ENCODE data around the gene GABRB1. TPM values are rescaled to one million over a fixed set of nuclear protein-coding genes. Genes with fewer than 3 reads are reported as not detected.

GABRB1 gene
- total RNA-seq, 1 experiment from 2014 or later = 1.5 TPM

GRCh38 chr4:47045261-47045660, 13.9 kb downstream of the GABRB1 start:
- no peak for DNase-seq (ENCODE audit: low read depth)

GRCh38 chr4:47049347-47049746, 18.0 kb downstream of the GABRB1 start:
- no peak for DNase-seq (ENCODE audit: low read depth)

GRCh38 chr4:47050761-47051725, 19.7 kb downstream of the GABRB1 start:
- no peak for DNase-seq (ENCODE audit: low read depth)

GRCh38 chr4:47053485-47053884, 22.1 kb downstream of the GABRB1 start:
- no peak for DNase-seq (ENCODE audit: low read depth)

GRCh38 chr4:47054130-47054529, 22.8 kb downstream of the GABRB1 start:
- no peak for DNase-seq (ENCODE audit: low read depth)

GRCh38 chr4:47057991-47058390, 26.6 kb downstream of the GABRB1 start:
- no peak for DNase-seq (ENCODE audit: low read depth)

- no peak for DNase-seq (ENCODE audit: low read depth)
These were observed 29.2 kb downstream of the GABRB1 start for GRCh38 chr4:47060561-47060960.

- peak; percentile 72 for DNase-seq (ENCODE audit: low read depth)
These were observed 30.1 kb downstream of the GABRB1 start for GRCh38 chr4:47061435-47061834.

GRCh38 chr4:47065051-47065481, 33.7 kb downstream of the GABRB1 start:
- DNase-seq (ENCODE audit: low read depth) = no peak

- peak; percentile 73 for DNase-seq (ENCODE audit: low read depth)
These were observed 37.6 kb downstream of the GABRB1 start for GRCh38 chr4:47068986-47069385.

GRCh38 chr4:47071901-47072341, 40.6 kb downstream of the GABRB1 start:
- peak; percentile 80 for DNase-seq (ENCODE audit: low read depth)

GRCh38 chr4:47073647-47074046, 42.3 kb downstream of the GABRB1 start:
- peak; percentile 36 for DNase-seq (ENCODE audit: low read depth)

- DNase-seq (ENCODE audit: low read depth) = no peak
These were observed 43.4 kb downstream of the GABRB1 start for GRCh38 chr4:47074816-47075215.

GRCh38 chr4:47075262-47075661, 43.9 kb downstream of the GABRB1 start:
- DNase-seq (ENCODE audit: low read depth) = peak; percentile 64

- no peak for DNase-seq (ENCODE audit: low read depth)
These were observed 44.6 kb downstream of the GABRB1 start for GRCh38 chr4:47075919-47076318.

GRCh38 chr4:47084111-47084510, 52.7 kb downstream of the GABRB1 start:
- DNase-seq (ENCODE audit: low read depth) = no peak

- no peak for DNase-seq (ENCODE audit: low read depth)
These were observed 53.4 kb downstream of the GABRB1 start for GRCh38 chr4:47084795-47085194.

GRCh38 chr4:47088298-47088697, 56.9 kb downstream of the GABRB1 start:
- no peak for DNase-seq (ENCODE audit: low read depth)

GRCh38 chr4:47095884-47096283, 64.5 kb downstream of the GABRB1 start:
- no peak for DNase-seq (ENCODE audit: low read depth)

GRCh38 chr4:47101453-47101852, 70.1 kb downstream of the GABRB1 start:
- DNase-seq (ENCODE audit: low read depth) = no peak

GRCh38 chr4:47104986-47105385, 73.6 kb downstream of the GABRB1 start:
- peak; percentile 14 for DNase-seq (ENCODE audit: low read depth)

- peak; percentile 39 for DNase-seq (ENCODE audit: low read depth)
These were observed 75.2 kb downstream of the GABRB1 start for GRCh38 chr4:47106561-47106960.

GRCh38 chr4:47109379-47109778, 78.0 kb downstream of the GABRB1 start:
- DNase-seq (ENCODE audit: low read depth) = no peak
